B cell (primary cell): ENCODE results near the gene UNC13A. TPM values are rescaled to one million over a fixed set of nuclear protein-coding genes. Genes with fewer than 3 reads are reported as not detected.
A peak's percentile ranks its signal among the peaks of the same experiment; 100 is the strongest.

Experiments
- ATAC-seq: fragments of 200-7000 bp; cut with Tn5 transposase; one replicate; pipeline ENCODE4 v1.10.0; 2021; ENCODE audit warnings: low read depth, mild to moderate bottlenecking, moderate number of reproducible peaks, moderate library complexity
- CTCF ChIA-PET: fragments of 350-600 bp; sonication (Branson Sonifier 250); formaldehyde crosslinking; loops from one replicate; lab custom pipeline; 2021; ENCODE audit warnings: antibody characterized with exemption, inconsistent platforms; lab: Charles Lee
- POLR2A ChIA-PET: fragments of 350-600 bp; sonication (Branson Sonifier 250); formaldehyde crosslinking; loops from one replicate; lab custom pipeline; 2021; ENCODE audit warnings: antibody characterized with exemption; lab: Charles Lee
- DNase-seq: peaks from one replicate; pipeline ENCODE4 v3.0.0; 2013
- H2AFZ ChIP-seq: 2 replicates; pipeline ENCODE4 v1.6.1; 2012; ENCODE audit warnings: mild to moderate bottlenecking, low read depth, low read length; ENCODE audit not compliant: insufficient read depth, poor library complexity, severe bottlenecking
- H3K27ac ChIP-seq, 2 donors: 1 replicate in 1 of 2; 2 replicates in 1 of 2; pipeline ENCODE4 v1.5.1; 2012 to 2013; ENCODE audit warnings: low read length in 2 of 2, mild to moderate bottlenecking in 2 of 2, moderate library complexity in 1 of 2
- H3K27me3 ChIP-seq, 4 experiments: fragments of 200-600 bp in 1 of 4; sonication (generic) in 1 of 4; replicated peaks in 1 of 4; 1 replicate in 2 of 4; 2 replicates in 2 of 4; pipeline versions ENCODE4 v1.6.1 to v1.7.0; 2013 to 2016; ENCODE audit warnings: low read length in 3 of 4, mild to moderate bottlenecking in 2 of 4, mixed read lengths in 1 of 4, moderate library complexity in 1 of 4; ENCODE audit not compliant: insufficient read depth in 4 of 4, control insufficient read depth in 3 of 4; ENCODE audit errors: control extremely low read depth in 1 of 4
- H3K36me3 ChIP-seq, 2 experiments: replicated peaks in 1 of 2; 1 replicate in 1 of 2; 2 replicates in 1 of 2; pipeline versions ENCODE4 v1.6.1 to v1.7.1; 2013; ENCODE audit warnings: low read length in 1 of 2; ENCODE audit not compliant: insufficient read depth in 2 of 2, control insufficient read depth in 1 of 2; ENCODE audit errors: control extremely low read depth in 1 of 2, extremely low read depth in 1 of 2
- H3K4me1 ChIP-seq, 2 donors: fragments of 200-600 bp in 1 of 2; sonication (generic) in 1 of 2; 1 replicate in 1 of 2; 2 replicates in 1 of 2; pipeline versions ENCODE4 v1.5.1 to v1.6.1; 2013 to 2017; ENCODE audit warnings: low read length in 2 of 2; ENCODE audit not compliant: control insufficient read depth in 2 of 2, insufficient read depth in 2 of 2
- H3K4me2 ChIP-seq: replicated peaks from 2 replicates; pipeline ENCODE3; 2012; ENCODE audit warnings: mild to moderate bottlenecking, low read depth, low read length; ENCODE audit not compliant: poor library complexity, severe bottlenecking
- H3K4me3 ChIP-seq, 5 experiments: fragments of 200-600 bp in 1 of 5; sonication (generic) in 1 of 5; 1 replicate in 3 of 5; 2 replicates in 2 of 5; pipeline versions ENCODE4 v1.5.1 to v1.7.0; 2011 to 2016; ENCODE audit warnings: low read length in 4 of 5, mild to moderate bottlenecking in 4 of 5, low read depth in 2 of 5, control low read depth in 1 of 5, moderate library complexity in 1 of 5; ENCODE audit not compliant: insufficient read depth in 1 of 5; ENCODE audit errors: control extremely low read depth in 1 of 5, extremely low read depth in 1 of 5
- H3K79me2 ChIP-seq: fragments of 200-600 bp; sonication (generic); one replicate; pipeline ENCODE4 v1.6.0; 2016; ENCODE audit warnings: low read length; ENCODE audit not compliant: control insufficient read depth, insufficient read depth
- H3K9ac ChIP-seq: fragments of 200-600 bp; sonication (generic); 2 replicates; pipeline ENCODE4 v1.6.1; 2017; ENCODE audit warnings: mild to moderate bottlenecking, low read length, moderate library complexity
- H3K9me3 ChIP-seq, 3 donors: one replicate each; pipeline versions ENCODE4 v1.6.1 to v1.7.1; 2013; ENCODE audit warnings: low read length in 2 of 3; ENCODE audit not compliant: control insufficient read depth in 2 of 3, insufficient read depth in 1 of 3; ENCODE audit errors: control extremely low read depth in 1 of 3
- H4K20me1 ChIP-seq: 2 replicates; pipeline ENCODE4 v1.6.0; 2012; ENCODE audit warnings: mild to moderate bottlenecking, low read length; ENCODE audit not compliant: insufficient read depth, control insufficient read depth, poor library complexity, severe bottlenecking
- H3K27ac Mint-ChIP-seq: one replicate; pipeline ENCODE4 v1.8.0; 2021; ENCODE audit warnings: mixed read lengths
- H3K27me3 Mint-ChIP-seq: one replicate; pipeline ENCODE4 v1.8.0; 2021; ENCODE audit warnings: mixed read lengths
- H3K4me1 Mint-ChIP-seq: one replicate; pipeline ENCODE4 v1.8.0; 2021; ENCODE audit warnings: mixed read lengths
- H3K4me3 Mint-ChIP-seq: one replicate; pipeline ENCODE4 v1.8.0; 2021; ENCODE audit warnings: mixed read lengths
- H3K9me3 Mint-ChIP-seq: one replicate; pipeline ENCODE4 v1.8.0; 2022; ENCODE audit warnings: mixed read lengths; ENCODE audit not compliant: insufficient read depth
- EZH2 ChIP-seq: IDR thresholded peaks from 2 replicates; pipeline ENCODE4 v1.6.1; 2012; ENCODE audit warnings: borderline replicate concordance, low read depth, mild to moderate bottlenecking, moderate library complexity, low read length; ENCODE audit not compliant: insufficient read depth, poor library complexity, severe bottlenecking
- WGBS: methylation state at CpG from one replicate; pipeline ENCODE4 v1.1.5; 2013; ENCODE audit warnings: missing lambda C conversion rate; ENCODE audit not compliant: insufficient coverage; 5-methylcytosine and 5-hydroxymethylcytosine counted together
- intact Hi-C: fragments of 100-400 bp; cut with micrococcal nuclease; formaldehyde crosslinking; loops from one replicate; pipeline ENCODE4 v1.10.0; 2022
- polyA plus RNA-seq: library from polyadenylated mRNA; depleted of rRNA; stranded (reverse); fragments of >200 nt; gene quantifications from 2 replicates; pipeline ENCODE4 v1.2.3, GENCODE V29; 2012
- total RNA-seq, 2 donors: library from RNA; stranded (reverse); fragments of 120-200 nt in 1 of 2; gene quantifications; 1 replicate in 1 of 2; 2 replicates in 1 of 2; pipeline versions ENCODE4 v1.2.3 to v1.2.4, GENCODE V29; 2013 to 2022
- TF ChIP-seq, protein P1 (sequence below): fragments of 200-600 bp; IDR thresholded peaks from one replicate; pipeline ENCODE4 v1.8.0; 2022; ENCODE audit warnings: antibody characterized with exemption, mild to moderate bottlenecking

Gene UNC13A
- total and polyA plus RNA-seq, 2 donors (not counting 1 experiment from before 2014, with no cell fraction given), result 0.10 TPM; not detected in 1

DNA sequence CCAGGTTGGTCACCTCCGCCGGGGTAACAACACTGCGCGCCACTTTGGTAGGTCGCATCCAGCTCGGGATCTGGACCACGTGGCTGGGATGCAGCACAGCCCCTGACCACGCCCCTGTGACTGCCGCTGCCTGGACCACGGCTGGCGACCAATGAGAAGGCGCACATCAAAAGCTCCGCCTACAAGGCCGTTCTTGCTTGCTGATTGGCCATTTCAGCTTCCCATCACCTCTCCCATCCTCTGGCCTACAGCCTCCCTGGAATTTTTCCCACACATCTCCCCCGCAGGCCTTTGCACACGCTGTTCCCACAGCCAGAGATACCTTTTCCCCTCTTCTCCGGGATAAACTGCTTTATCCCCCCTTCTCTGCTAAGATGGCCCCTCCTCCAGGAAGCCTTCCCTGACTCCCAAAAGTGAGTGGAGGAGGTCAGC, 18.6 kb upstream of the UNC13A start:
- CTCF ChIA-PET, result interaction anchor here (0.6 to 8.5 kb wide), 12 partner anchors 8 to 1218 kb away, joined by 3 to 137 read pairs (median 4); no protein-coding TSS in a partner anchor
- Histone ChIP-seq H3K4me3 (no peak overlapping the region), H3K27me3 (no peaks in the 10 kb centered on the region), H3K4me1 (no peaks in the 10 kb centered on the region), H3K79me2 (no peaks in the 10 kb centered on the region), H3K9ac (no peak overlapping the region), H2AFZ (no peak overlapping the region), H3K4me2 (no peak overlapping the region), H4K20me1 (no peaks in the 10 kb centered on the region), H3K36me3 (no peaks in the 10 kb centered on the region), H3K27ac (no peak overlapping the region), H3K9me3 (no peaks in the 10 kb centered on the region)
- no peak overlapping the region for H3K27ac Mint-ChIP-seq
- intact Hi-C loops, result no loop called here
- WGBS, result 78% methylated on average over 16 of the region's 17 CpGs
- H3K27me3 Mint-ChIP-seq, result peaks cover under 1% of the 10 kb centered on the region
- H3K4me3 Mint-ChIP-seq, result no peak overlapping the region
- TF ChIP-seq, protein P1, sequence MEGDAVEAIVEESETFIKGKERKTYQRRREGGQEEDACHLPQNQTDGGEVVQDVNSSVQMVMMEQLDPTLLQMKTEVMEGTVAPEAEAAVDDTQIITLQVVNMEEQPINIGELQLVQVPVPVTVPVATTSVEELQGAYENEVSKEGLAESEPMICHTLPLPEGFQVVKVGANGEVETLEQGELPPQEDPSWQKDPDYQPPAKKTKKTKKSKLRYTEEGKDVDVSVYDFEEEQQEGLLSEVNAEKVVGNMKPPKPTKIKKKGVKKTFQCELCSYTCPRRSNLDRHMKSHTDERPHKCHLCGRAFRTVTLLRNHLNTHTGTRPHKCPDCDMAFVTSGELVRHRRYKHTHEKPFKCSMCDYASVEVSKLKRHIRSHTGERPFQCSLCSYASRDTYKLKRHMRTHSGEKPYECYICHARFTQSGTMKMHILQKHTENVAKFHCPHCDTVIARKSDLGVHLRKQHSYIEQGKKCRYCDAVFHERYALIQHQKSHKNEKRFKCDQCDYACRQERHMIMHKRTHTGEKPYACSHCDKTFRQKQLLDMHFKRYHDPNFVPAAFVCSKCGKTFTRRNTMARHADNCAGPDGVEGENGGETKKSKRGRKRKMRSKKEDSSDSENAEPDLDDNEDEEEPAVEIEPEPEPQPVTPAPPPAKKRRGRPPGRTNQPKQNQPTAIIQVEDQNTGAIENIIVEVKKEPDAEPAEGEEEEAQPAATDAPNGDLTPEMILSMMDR, result no peak
- no peak for TF ChIP-seq EZH2
- H3K9me3 Mint-ChIP-seq, result no peaks in the 10 kb centered on the region
- no peak for ATAC-seq
- peaks cover 5% of the 10 kb centered on the region for H3K4me1 Mint-ChIP-seq
- DNase-seq, result no peak
- POLR2A ChIA-PET, result interaction anchor here (0.7 kb wide), 1 partner anchor 149 kb away, joined by 3 read pairs; no protein-coding TSS in a partner anchor

DNA sequence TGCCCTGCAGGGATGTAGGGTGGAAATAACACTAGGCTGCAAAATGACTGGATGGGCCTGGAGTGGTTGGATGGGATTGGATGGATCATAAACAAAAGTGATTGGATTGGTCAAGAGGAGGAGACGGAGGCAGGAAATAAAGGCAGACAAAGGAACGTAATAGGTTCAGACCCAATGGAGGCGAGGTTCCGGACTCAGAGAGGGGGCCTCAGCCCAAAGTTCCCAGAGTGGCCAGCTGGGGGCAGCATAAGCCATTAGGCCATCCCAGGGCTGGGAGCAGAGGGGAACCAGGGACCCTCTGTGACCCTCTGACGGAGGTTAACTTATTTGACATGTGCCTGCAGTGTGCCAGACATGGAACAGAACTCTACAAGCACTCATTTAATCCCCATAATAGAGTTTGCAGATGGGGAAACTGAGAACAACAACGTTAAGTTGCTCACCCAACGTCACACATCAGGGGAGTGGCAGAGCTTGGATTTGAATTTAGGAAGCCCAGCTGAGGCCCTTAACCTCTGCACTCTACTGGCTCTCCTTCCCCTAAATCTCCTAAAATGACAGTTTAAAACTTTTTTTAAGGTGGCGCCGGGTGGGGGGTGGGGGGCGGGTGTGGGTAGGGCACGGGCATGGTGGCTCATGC, 15.8 kb upstream of the UNC13A start:
- ATAC-seq, result peak; percentile 93
- H3K9me3 ChIP-seq, result no peaks in the 10 kb centered on the region
- TF ChIP-seq, protein P1, result peak; percentile 87
- TF ChIP-seq EZH2, result no peak
- H3K4me1 ChIP-seq, result no peaks in the 10 kb centered on the region
- no peaks in the 10 kb centered on the region for H3K36me3 ChIP-seq
- no peak overlapping the region for H3K4me3 Mint-ChIP-seq
- no peak overlapping the region for H3K27ac ChIP-seq
- no peak overlapping the region for H3K9ac ChIP-seq
- peak; percentile 80 for DNase-seq
- H3K9me3 Mint-ChIP-seq, result no peaks in the 10 kb centered on the region
- peaks cover 5% of the 10 kb centered on the region for H3K4me1 Mint-ChIP-seq
- no peak overlapping the region for H3K4me2 ChIP-seq
- H3K27me3 ChIP-seq, result peaks cover 0 to 9% (median under 1%) of the 10 kb centered on the region in 4 experiments
- WGBS, result 38% methylated on average over 5 of the region's 11 CpGs
- intact Hi-C loops, result loop anchor here (1.0 to 5.0 kb wide), 4 partner anchors 48 to 151 kb away; partner anchors contain the start of gene FCHO1
- H3K27ac Mint-ChIP-seq, result peak overlapping the region; percentile 11
- peaks cover 11% of the 10 kb centered on the region for H3K27me3 Mint-ChIP-seq
- POLR2A ChIA-PET, result interaction anchor here (0.6 kb wide), 1 partner anchor 62 kb away, joined by 3 read pairs; no protein-coding TSS in a partner anchor
- H3K4me3 ChIP-seq, result no peak overlapping the region
- CTCF ChIA-PET, result interaction anchor here (0.6 to 8.5 kb wide), 20 partner anchors 12 to 155 kb away, joined by 3 to 137 read pairs (median 6); partner anchors contain the start of genes FCHO1, MAP1S and RPL18A
- H3K79me2 ChIP-seq, result no peaks in the 10 kb centered on the region
- no peak overlapping the region for H2AFZ ChIP-seq
- H4K20me1 ChIP-seq, result no peaks in the 10 kb centered on the region
